Measurements from ENCODE around the gene ADPRHL1. TPM values are rescaled to one million over a fixed set of nuclear protein-coding genes. Genes with fewer than 3 reads are reported as not detected.
"Not testable (repeated sequence)": the region's sequence is repeated elsewhere in the genome, so short reads cannot be mapped to it uniquely, and the experiment has no call there.

Gene ADPRHL1
- polyA plus RNA-seq, 3 donors from 2014 or later, result 0.14 to 0.36 TPM; not detected in 1

DNA sequence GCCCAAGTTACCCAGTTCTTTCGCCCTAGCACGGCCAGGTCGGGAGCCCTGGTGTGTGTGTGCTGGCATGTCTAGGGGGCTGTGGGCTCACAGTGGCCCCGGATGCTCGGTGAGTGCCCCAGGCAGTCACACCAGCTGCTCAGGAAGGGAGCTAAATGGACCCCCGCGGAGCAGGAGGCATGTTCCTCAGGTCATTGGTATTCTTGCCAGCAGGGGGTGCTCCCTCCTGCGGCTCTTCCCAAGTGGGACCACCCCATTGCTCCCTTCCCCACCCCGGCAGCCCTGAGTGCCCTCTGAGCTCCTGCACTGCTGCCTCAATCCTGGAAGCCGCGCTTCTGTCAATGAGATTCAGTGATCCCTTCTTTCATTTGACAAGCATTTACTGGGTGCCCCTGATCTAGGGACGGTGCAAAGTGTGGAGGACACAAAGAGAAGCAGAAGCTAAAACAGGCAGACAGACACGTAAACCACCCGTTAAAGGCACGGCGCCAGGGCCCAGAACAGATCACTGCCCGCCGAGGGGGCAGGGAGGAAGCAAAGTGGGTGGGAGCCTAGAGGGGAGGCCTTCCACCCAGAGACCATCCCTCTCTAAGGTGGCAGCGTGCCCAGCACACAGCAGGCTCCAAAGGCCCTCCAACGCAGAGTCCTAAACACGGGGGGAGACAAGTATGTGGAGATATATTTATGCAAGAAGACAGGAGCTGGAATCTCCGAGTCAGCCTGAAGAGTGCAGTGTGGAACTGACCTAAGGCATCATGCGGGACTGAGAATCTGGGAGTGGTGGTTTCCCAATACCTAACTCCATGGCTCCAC, 5.2 kb upstream of the ADPRHL1 start:
- no peaks in the 10 kb centered on the region for H3K4me1 Mint-ChIP-seq
- peaks cover 20 to 38% (median 21%) of the 10 kb centered on the region in 3 donors for H3K36me3 Mint-ChIP-seq
- H3K27ac Mint-ChIP-seq, result no peak overlapping the region
- no peak for DNase-seq
- H3K9me3 Mint-ChIP-seq, result no peaks in the 10 kb centered on the region
- H3K27me3 Mint-ChIP-seq (ENCODE audit: low read depth in 3 of 3), result no peaks in the 10 kb centered on the region
- no peak overlapping the region for H3K4me3 Mint-ChIP-seq

DNA sequence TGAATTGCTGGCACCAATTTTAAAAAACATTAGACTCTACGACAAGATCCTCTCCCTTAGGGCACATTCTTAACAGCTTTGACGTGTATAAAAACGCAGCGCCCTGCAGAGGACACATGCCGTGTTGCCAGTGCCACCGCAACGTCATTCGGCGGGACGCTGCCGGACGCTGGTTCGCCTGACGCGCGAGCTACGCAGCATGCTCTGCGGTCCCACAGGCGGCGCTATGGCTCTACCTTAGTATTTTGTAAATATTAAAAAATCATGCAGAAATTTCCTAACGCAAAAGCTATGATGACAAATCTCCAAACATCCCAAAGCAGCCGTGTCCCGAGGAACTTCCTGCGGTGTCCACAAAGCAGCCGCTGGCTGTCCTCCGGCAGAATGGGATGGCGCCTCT, 4.2 kb upstream of the ADPRHL1 start:
- Mint-ChIP-seq H3K4me3 (no peak overlapping the region), H3K36me3 (peaks cover 20 to 40% (median 21%) of the 10 kb centered on the region in 3 donors), H3K4me1 (no peaks in the 10 kb centered on the region)

GRCh38 chr13:113456116-113456702, 2.9 kb upstream of the ADPRHL1 start:
- H3K4me1 Mint-ChIP-seq, result no peaks in the 10 kb centered on the region
- no peaks in the 10 kb centered on the region for H3K27me3 Mint-ChIP-seq (ENCODE audit: low read depth in 3 of 3)
- H3K27ac Mint-ChIP-seq, result no peak overlapping the region
- H3K4me3 Mint-ChIP-seq, result no peak overlapping the region
- no peak for DNase-seq
- no peaks in the 10 kb centered on the region for H3K9me3 Mint-ChIP-seq
- H3K36me3 Mint-ChIP-seq, result peaks cover 20 to 36% (median 21%) of the 10 kb centered on the region in 3 donors

More for the DNA sequence above, 4.2 kb upstream of the ADPRHL1 start:
- no peak overlapping the region for H3K27ac Mint-ChIP-seq
- H3K27me3 Mint-ChIP-seq (ENCODE audit: low read depth in 3 of 3), result no peaks in the 10 kb centered on the region
- no peaks in the 10 kb centered on the region for H3K9me3 Mint-ChIP-seq
- DNase-seq, result no peak

DNA sequence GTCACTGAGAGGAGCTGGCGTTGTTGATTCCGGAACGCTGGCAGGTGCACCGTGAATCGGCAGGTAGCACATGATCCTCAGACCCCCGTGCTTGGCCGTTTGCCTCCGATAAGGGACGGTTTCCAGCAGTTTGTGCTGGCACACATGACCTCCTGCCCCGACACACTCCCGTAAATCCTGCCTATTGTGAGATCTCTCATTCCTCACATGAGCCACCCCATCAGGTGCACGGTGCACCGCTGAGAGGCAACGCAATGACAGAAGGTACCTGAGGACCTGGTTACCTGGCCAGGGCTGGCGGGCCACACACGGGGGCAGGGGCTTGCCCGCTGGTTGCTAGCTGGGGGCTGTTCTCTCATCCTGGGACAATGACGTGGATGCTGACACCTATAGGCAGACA, 2.1 kb upstream of the ADPRHL1 start:
- H3K36me3 Mint-ChIP-seq, result peaks cover 17 to 32% (median 20%) of the 10 kb centered on the region in 3 donors
- H3K4me3 Mint-ChIP-seq, result no peak overlapping the region
- no peak for DNase-seq
- H3K27me3 Mint-ChIP-seq (ENCODE audit: low read depth in 3 of 3), result no peaks in the 10 kb centered on the region
- H3K4me1 Mint-ChIP-seq, result no peaks in the 10 kb centered on the region
- H3K9me3 Mint-ChIP-seq, result no peaks in the 10 kb centered on the region
- H3K27ac Mint-ChIP-seq, result no peak overlapping the region

DNA sequence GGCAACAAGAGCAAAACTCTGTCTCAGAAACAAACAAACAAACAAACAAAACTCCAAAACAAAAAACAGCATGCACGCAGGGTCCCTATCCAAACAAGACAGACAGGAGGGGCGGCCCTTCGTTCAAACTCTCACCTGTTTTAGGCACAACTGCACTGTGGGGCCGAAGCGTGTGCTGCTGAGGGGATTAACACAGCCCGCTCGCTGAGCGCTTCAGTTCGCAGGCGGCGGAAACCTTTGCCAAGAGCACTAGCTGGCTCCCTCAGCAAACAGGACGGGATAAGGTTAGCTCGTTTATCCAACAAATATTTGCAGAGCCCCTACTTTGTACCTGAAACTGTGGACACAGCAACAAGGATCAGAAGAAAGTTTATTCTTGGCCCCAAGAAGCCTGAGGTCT, 1.6 kb upstream of the ADPRHL1 start:
- H3K9me3 Mint-ChIP-seq, result no peaks in the 10 kb centered on the region
- no peak overlapping the region for H3K27ac Mint-ChIP-seq
- DNase-seq, result no peak
- no peaks in the 10 kb centered on the region for H3K27me3 Mint-ChIP-seq (ENCODE audit: low read depth in 3 of 3)
- no peaks in the 10 kb centered on the region for H3K4me1 Mint-ChIP-seq
- H3K4me3 Mint-ChIP-seq, result no peak overlapping the region
- peaks cover 15 to 29% (median 17%) of the 10 kb centered on the region in 3 donors for H3K36me3 Mint-ChIP-seq

- Mint-ChIP-seq H3K27ac (no peak overlapping the region), H3K4me3 (no peak overlapping the region), H3K27me3 (ENCODE audit: low read depth in 3 of 3) (no peaks in the 10 kb centered on the region), H3K4me1 (no peaks in the 10 kb centered on the region), H3K9me3 (no peaks in the 10 kb centered on the region), H3K36me3 (peaks cover 7 to 16% (median 10%) of the 10 kb centered on the region in 3 donors)
- DNase-seq, result no peak
Observed at GRCh38 chr13:113452466-113452865, 822 bp downstream of the ADPRHL1 start.

DNA sequence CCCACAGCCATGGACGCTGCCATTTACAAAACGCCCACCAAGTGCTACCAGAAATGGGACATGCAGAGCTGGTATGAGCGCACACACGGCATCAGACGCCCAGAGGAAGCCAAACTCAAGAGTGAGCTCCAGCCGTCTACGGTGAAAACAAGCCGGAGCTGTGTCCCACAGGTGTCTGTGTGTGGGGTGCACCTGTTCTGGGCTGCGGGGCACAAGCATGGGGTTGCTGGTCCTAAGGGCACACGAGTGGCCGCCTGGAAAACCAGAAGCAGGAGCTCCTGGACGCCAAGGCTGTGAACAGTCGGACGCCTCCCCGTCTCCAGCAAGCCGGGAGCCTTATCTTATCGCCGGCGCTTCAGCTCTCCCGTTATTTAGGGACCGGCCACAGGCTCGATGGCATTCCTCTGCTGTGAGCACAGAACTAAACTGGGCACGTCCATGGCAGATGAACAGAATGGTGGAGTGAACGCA, 1.3 kb downstream of the ADPRHL1 start:
- DNase-seq, result no peak
- H3K27me3 Mint-ChIP-seq (ENCODE audit: low read depth in 3 of 3), result no peaks in the 10 kb centered on the region
- H3K9me3 Mint-ChIP-seq, result no peaks in the 10 kb centered on the region

GRCh38 chr13:113450861-113451620, 2.2 kb downstream of the ADPRHL1 start:
- H3K27ac Mint-ChIP-seq, H3K4me3 Mint-ChIP-seq: not testable (repeated sequence)
- peaks cover 4 to 10% (median 6%) of the 10 kb centered on the region in 3 donors for H3K36me3 Mint-ChIP-seq

More for the DNA sequence above, 1.3 kb downstream of the ADPRHL1 start:
- H3K4me3 Mint-ChIP-seq, result no peak overlapping the region
- no peak overlapping the region for H3K27ac Mint-ChIP-seq
- H3K4me1 Mint-ChIP-seq, result no peaks in the 10 kb centered on the region
- H3K36me3 Mint-ChIP-seq, result peaks cover 4 to 12% (median 10%) of the 10 kb centered on the region in 3 donors

GRCh38 chr13:113450348-113450744, 2.9 kb downstream of the ADPRHL1 start:
- not testable (repeated sequence) for H3K4me1 Mint-ChIP-seq; DNase-seq; H3K4me3 Mint-ChIP-seq; H3K9me3 Mint-ChIP-seq; H3K36me3 Mint-ChIP-seq; H3K27me3 Mint-ChIP-seq (ENCODE audit: low read depth in 3 of 3); H3K27ac Mint-ChIP-seq

More at GRCh38 chr13:113450861-113451620, 2.2 kb downstream of the ADPRHL1 start:
- not testable (repeated sequence) for DNase-seq; H3K27me3 Mint-ChIP-seq (ENCODE audit: low read depth in 3 of 3); H3K4me1 Mint-ChIP-seq; H3K9me3 Mint-ChIP-seq

GRCh38 chr13:113449693-113450347, 3.5 kb downstream of the ADPRHL1 start:
- Mint-ChIP-seq H3K27ac (peak overlapping the region in 1 of 6 donors; percentile 47), H3K4me1 (no peaks in the 10 kb centered on the region), H3K36me3 (peaks cover 3 to 4% (median 3%) of the 10 kb centered on the region in 3 donors), H3K27me3 (ENCODE audit: low read depth in 3 of 3) (no peaks in the 10 kb centered on the region), H3K4me3 (no peak overlapping the region), H3K9me3 (no peaks in the 10 kb centered on the region)
- DNase-seq, result no peak

DNA sequence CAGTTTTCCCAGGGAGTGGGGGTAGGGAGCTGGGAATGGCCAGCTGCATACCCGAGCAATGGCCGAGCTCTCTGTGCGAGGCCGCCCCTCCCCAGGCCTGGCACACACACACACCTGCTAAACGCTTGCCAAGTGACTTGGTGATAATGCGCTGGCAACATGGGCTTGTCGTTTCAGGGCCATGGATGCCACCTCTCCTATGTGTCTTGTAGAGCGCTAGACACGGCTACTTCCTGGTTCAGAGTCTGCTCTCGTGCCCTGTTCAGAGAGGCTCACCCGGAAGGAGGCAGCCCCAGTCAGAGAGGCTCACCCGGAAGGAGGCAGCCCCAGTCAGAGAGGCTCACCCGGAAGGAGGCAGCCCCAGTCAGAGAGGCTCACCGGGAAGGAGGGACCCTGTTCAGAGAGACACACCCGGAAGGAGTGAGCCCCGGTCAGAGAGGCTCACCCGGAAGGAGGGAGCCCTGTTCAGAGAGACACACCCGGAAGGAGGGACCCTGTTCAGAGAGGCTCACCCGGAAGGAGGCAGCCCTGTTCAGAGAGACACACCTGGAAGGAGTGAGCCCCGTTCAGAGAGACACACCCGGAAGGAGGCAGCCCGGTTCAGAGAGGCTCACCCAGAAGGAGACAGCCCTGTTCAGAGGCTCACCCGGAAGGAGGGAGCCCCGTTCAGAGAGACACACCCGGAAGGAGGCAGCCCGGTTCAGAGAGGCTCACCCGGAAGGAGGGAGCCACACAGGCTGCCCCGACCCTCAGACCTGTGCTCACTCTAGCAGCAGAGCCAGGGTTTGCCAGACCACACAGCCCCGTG, 4.2 kb downstream of the ADPRHL1 start:
- H3K27me3 Mint-ChIP-seq (ENCODE audit: low read depth in 3 of 3), result no peaks in the 10 kb centered on the region
- H3K4me3 Mint-ChIP-seq, result no peak overlapping the region
- peaks cover 3 to 4% (median 3%) of the 10 kb centered on the region in 3 donors for H3K36me3 Mint-ChIP-seq
- DNase-seq, result peak in 2 of 3 donors; percentile 6 to 50
- H3K27ac Mint-ChIP-seq, result no peak overlapping the region
- H3K4me1 Mint-ChIP-seq, result no peaks in the 10 kb centered on the region
- no peaks in the 10 kb centered on the region for H3K9me3 Mint-ChIP-seq

DNA sequence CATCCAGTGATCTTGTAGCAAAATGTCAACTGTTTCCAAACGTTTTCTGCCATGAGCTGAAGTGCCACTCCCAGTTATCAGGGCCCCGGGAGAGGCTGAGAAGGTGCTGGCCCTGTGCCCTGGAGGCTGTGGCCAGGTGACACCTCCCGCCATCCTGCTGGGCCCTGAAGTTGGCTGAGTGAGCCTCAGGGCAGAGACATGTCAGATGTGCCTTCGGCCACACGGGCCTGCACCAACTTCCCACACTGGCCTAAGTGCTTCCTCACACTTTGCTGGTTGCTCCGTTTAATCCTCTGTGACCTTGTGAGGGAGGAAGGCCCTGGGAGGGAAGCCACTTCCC, 4.8 kb downstream of the ADPRHL1 start:
- DNase-seq, result no peak
- H3K4me3 Mint-ChIP-seq, result no peak overlapping the region
- no peaks in the 10 kb centered on the region for H3K4me1 Mint-ChIP-seq
- no peak overlapping the region for H3K27ac Mint-ChIP-seq
- no peaks in the 10 kb centered on the region for H3K9me3 Mint-ChIP-seq
- H3K27me3 Mint-ChIP-seq (ENCODE audit: low read depth in 3 of 3), result no peaks in the 10 kb centered on the region
- peaks cover 0 to 3% (median 0%) of the 10 kb centered on the region in 3 donors for H3K36me3 Mint-ChIP-seq

DNA sequence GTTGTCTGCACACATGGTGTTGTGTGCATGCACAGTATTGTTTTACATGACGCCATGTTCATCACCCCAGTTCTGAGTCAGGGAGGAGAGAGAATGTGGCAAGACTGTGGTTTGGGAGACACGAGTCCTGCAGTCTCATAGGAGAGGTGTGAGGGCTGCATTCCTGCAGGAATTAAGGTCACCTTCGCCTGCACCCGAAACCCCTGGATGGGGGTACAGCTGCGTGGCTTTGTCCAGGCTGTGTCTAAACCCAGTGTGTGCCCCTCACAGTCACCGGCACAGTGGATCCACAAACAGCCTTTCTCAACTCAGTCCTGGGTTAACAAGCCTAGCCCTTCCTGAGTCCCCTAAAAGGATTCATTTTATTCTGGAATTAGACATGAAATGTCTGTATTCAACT, 5.7 kb downstream of the ADPRHL1 start:
- peaks cover 3 to 6% (median 5%) of the 10 kb centered on the region in 3 donors for H3K36me3 Mint-ChIP-seq
- no peak for DNase-seq
- no peaks in the 10 kb centered on the region for H3K9me3 Mint-ChIP-seq
- H3K4me1 Mint-ChIP-seq, result no peaks in the 10 kb centered on the region
- no peak overlapping the region for H3K4me3 Mint-ChIP-seq
- H3K27ac Mint-ChIP-seq, result no peak overlapping the region
- H3K27me3 Mint-ChIP-seq (ENCODE audit: low read depth in 3 of 3), result no peaks in the 10 kb centered on the region

All from immature natural killer cell (primary cell).